Activated CD8-positive, alpha-beta T cell treated with anti-CD3 and anti-CD28 coated beads for 36 hours (primary cell): Measurements from ENCODE around the gene KMT2C. TPM values are rescaled to one million over a fixed set of nuclear protein-coding genes. Genes with fewer than 3 reads are reported as not detected.
"Not testable (repeated sequence)": the region's sequence is repeated elsewhere in the genome, so short reads cannot be mapped to it uniquely, and the experiment has no call there.

Source experiments
- ATAC-seq: fragments of 200-7000 bp; cut with Tn5 transposase; one replicate; pipeline ENCODE4 v1.10.0; 2021; ENCODE audit warnings: mild to moderate bottlenecking, moderate library complexity
- CTCF ChIA-PET: fragments of 350-600 bp; sonication (Branson Sonifier 250); formaldehyde crosslinking; loops from one replicate; lab custom pipeline; 2021; ENCODE audit warnings: antibody characterized with exemption; lab: Charles Lee
- POLR2A ChIA-PET: fragments of 350-600 bp; sonication (Branson Sonifier 250); formaldehyde crosslinking; loops from one replicate; lab custom pipeline; 2021; ENCODE audit warnings: antibody characterized with exemption; lab: Charles Lee
- DNase-seq: peaks from one replicate; pipeline ENCODE4 v3.0.0-alpha.2; 2020
- H3K27ac Mint-ChIP-seq: one replicate; pipeline ENCODE4 v1.8.0; 2021; ENCODE audit warnings: mild to moderate bottlenecking, mixed read lengths
- H3K27me3 Mint-ChIP-seq: one replicate; pipeline ENCODE4 v1.8.0; 2021; ENCODE audit warnings: mixed read lengths
- H3K36me3 Mint-ChIP-seq: one replicate; pipeline ENCODE4 v1.8.0; 2021; ENCODE audit warnings: low read depth, mixed read lengths
- H3K4me1 Mint-ChIP-seq: one replicate; pipeline ENCODE4 v1.8.0; 2021; ENCODE audit warnings: low read depth, mixed read lengths
- H3K4me3 Mint-ChIP-seq: one replicate; pipeline ENCODE4 v1.8.0; 2021; ENCODE audit warnings: mild to moderate bottlenecking, moderate library complexity, mixed read lengths
- H3K9me3 Mint-ChIP-seq: one replicate; pipeline ENCODE4 v1.8.0; 2021; ENCODE audit warnings: mixed read lengths
- intact Hi-C: fragments of 100-400 bp; cut with micrococcal nuclease; formaldehyde crosslinking; loops from one replicate; pipeline ENCODE4 v1.10.0; 2022
- total RNA-seq, 2 experiments: library from RNA; stranded (reverse); gene quantifications; one replicate each; pipeline ENCODE4 v1.2.3, GENCODE V29; 2021
- TF ChIP-seq, protein P1 (sequence below): fragments of 200-600 bp; IDR thresholded peaks from one replicate; pipeline ENCODE4 v1.8.0; 2022; ENCODE audit warnings: antibody characterized with exemption, mild to moderate bottlenecking

Gene KMT2C
- total RNA-seq, 2 experiments from 2014 or later: 48.5 to 52.8 TPM

DNA sequence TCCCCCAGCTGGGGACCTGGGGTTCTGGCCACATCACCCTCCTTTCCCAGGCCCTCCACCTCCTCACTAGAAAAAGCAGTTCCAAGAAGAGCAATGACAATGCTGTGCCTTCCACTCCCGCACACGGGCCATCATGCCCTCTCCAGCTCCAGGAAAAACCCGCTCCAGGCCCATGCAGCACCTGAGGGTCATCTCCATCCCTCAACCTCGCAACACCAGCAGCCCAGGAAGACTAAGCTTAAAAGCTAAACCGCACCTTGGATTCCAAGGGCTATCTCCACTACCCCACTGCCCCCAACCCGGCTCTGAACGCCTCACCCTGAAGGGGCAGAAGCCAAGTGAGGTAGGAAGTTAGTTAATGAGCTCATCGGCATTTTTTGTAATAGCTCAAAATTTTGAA is 173.7 kb downstream of the KMT2C start:
- intact Hi-C loops, POLR2A ChIA-PET, H3K9me3 Mint-ChIP-seq, CTCF ChIA-PET, H3K27ac Mint-ChIP-seq, DNase-seq, ATAC-seq, H3K4me1 Mint-ChIP-seq, H3K27me3 Mint-ChIP-seq, H3K4me3 Mint-ChIP-seq: not testable (repeated sequence)
- peaks cover 28% of the 10 kb centered on the region for H3K36me3 Mint-ChIP-seq

DNA sequence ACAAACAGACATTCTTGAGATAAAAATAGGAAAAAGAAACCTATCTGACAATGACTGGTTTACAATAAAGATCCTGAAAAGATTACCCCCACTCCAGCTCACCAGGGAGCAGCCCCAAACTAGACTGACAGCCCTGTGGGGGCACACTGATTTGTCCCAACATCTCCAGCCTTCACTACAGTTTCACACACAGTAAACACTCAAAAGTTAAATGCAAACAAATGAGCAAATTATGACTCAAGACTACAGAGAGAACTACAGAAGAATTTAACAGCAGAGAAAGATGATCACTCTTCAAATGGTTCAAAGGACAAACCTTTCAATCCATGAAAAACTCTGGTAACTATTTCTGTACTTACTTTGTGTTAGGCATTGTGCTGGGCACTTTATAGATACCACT is 176.2 kb downstream of the KMT2C start:
- H3K4me3 Mint-ChIP-seq, H3K4me1 Mint-ChIP-seq, CTCF ChIA-PET, H3K9me3 Mint-ChIP-seq, H3K27ac Mint-ChIP-seq, DNase-seq, ATAC-seq, H3K27me3 Mint-ChIP-seq, POLR2A ChIA-PET, intact Hi-C loops: not testable (repeated sequence)
- H3K36me3 Mint-ChIP-seq: peaks cover 29% of the 10 kb centered on the region

DNA sequence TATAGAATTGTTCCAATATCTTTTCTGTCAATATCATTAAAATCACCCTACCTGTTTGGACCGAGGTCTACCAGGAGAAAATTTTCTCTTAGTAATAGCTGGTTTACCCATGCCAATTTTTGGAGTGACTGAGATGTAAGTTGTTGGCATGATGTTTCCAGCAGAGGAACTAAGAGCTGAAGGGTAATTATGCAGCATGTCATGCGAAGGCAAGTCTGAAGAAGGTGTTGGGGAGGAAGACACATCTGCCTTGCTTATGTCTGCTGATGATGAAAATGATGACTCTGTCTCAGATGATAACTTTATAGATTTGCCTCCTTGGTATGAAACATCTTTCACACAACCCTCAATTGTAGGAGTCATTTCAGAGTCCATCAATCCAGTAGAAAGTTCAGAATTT is 188.0 kb downstream of the KMT2C start:
- H3K27me3 Mint-ChIP-seq, CTCF ChIA-PET, H3K4me3 Mint-ChIP-seq, intact Hi-C loops, ATAC-seq, POLR2A ChIA-PET, H3K9me3 Mint-ChIP-seq, H3K4me1 Mint-ChIP-seq, DNase-seq, H3K27ac Mint-ChIP-seq: not testable (repeated sequence)
- peaks cover 24% of the 10 kb centered on the region for H3K36me3 Mint-ChIP-seq

DNA sequence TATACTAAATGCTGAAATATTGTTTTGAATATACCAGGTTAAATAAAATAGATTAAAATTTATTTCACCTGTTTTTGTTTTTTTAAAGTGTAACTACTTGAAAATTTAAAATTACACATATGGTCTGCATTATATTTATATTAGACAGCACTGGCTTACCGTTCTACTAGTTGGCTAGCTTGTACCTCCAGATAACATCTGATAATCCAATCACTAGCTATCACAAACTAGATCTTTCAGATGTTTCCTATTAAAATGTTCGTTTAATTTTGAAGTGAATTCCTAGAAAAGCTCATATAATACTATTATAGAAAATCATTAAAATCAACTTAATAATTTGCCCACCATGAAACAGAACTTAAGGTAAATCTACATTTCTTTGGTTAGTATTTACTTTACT is 190.4 kb downstream of the KMT2C start:
- H3K4me3 Mint-ChIP-seq, H3K4me1 Mint-ChIP-seq, POLR2A ChIA-PET: not testable (repeated sequence)

DNA sequence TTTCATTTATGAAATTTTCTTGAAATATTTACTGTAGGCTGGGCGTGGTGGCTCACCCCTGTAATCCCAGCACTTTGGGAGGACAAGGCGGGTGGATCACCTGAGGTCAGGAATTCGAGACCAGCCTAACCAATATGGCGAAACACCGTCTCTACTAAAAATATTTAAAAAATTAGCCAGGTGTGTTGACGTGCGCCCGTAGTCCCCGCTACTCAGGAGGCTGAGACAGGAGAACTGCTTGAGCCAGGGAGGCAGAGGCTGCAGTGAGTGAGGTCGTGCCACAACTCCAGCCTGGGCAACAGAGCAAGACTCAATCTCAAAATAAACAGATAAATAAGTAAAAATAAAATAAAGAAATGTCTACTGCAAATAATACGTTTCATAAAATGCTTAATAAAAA is 192.3 kb downstream of the KMT2C start:
- CTCF ChIA-PET, ATAC-seq, H3K27me3 Mint-ChIP-seq, H3K4me3 Mint-ChIP-seq, POLR2A ChIA-PET, DNase-seq, intact Hi-C loops, H3K9me3 Mint-ChIP-seq, H3K27ac Mint-ChIP-seq: not testable (repeated sequence)
- H3K36me3 Mint-ChIP-seq: peaks cover 14% of the 10 kb centered on the region
- H3K4me1 Mint-ChIP-seq: peaks cover 11% of the 10 kb centered on the region

More for the DNA sequence above, 190.4 kb downstream of the KMT2C start:
- DNase-seq, H3K27me3 Mint-ChIP-seq, CTCF ChIA-PET, H3K9me3 Mint-ChIP-seq, H3K27ac Mint-ChIP-seq, ATAC-seq, intact Hi-C loops: not testable (repeated sequence)
- H3K36me3 Mint-ChIP-seq: peaks cover 19% of the 10 kb centered on the region

DNA sequence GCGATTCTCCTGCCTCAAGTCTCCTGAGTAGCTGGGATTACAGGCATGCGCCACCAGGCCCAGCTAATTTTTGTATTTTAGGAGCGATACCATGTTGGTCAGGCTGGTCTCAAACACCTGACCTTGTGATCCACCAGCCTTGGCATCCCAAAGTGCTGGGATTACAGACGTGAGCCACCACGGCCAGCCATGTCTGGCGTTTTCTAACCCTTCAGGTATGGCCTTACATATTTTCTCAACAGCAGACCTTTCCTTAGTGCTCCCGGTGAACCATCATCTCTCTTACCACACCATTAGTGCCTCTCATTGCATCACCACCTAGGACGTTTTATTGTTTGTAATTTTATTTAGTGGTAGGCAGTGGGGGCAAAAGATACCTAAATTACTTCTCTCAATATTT is 194.5 kb downstream of the KMT2C start:
- H3K4me1 Mint-ChIP-seq: peaks cover 11% of the 10 kb centered on the region
- DNase-seq, H3K27ac Mint-ChIP-seq, ATAC-seq, H3K9me3 Mint-ChIP-seq, intact Hi-C loops, CTCF ChIA-PET, H3K4me3 Mint-ChIP-seq, POLR2A ChIA-PET, H3K27me3 Mint-ChIP-seq, H3K36me3 Mint-ChIP-seq: not testable (repeated sequence)

DNA sequence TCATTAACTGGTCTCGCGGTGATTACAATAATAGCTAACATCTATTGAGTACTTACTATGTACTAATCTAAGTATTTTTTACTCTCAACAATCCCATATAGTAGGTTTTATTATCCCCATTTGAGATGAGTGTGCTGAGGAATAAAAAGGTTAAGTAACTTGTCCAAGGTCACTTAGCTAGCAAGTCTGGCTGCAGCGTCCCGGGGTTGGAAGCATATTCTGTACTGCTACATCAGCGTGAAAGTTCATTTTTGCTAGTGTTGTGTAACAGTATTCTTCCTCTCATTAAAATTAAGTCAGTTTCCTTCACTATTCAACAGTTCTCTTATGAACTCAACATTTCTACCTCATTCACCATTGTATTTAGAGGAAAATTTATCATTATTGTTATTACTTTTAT is 199.5 kb downstream of the KMT2C start:
- ATAC-seq, H3K27ac Mint-ChIP-seq, H3K4me1 Mint-ChIP-seq, DNase-seq, H3K36me3 Mint-ChIP-seq, H3K4me3 Mint-ChIP-seq, POLR2A ChIA-PET, CTCF ChIA-PET, H3K9me3 Mint-ChIP-seq, intact Hi-C loops, H3K27me3 Mint-ChIP-seq: not testable (repeated sequence)

DNA sequence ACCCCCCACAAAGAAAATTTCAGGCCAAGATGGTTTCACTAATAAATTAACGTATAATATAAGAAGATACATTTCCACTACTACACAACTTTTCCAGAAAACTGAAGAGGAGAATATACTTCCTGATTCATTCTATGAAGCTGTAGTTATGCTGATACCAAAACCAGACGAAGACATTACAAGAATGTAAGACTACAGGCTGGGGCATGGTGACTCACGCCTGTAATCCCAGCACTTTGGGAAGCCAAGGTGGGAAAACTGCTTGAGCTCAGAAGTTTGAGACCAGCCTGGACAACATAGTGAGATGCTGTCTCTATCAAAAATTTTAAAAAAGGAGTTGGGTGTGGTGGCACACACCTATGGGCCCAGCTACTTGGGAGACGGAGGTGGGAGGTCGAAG is 201.4 kb downstream of the KMT2C start:
- H3K36me3 Mint-ChIP-seq, CTCF ChIA-PET, intact Hi-C loops: not testable (repeated sequence)

DNA sequence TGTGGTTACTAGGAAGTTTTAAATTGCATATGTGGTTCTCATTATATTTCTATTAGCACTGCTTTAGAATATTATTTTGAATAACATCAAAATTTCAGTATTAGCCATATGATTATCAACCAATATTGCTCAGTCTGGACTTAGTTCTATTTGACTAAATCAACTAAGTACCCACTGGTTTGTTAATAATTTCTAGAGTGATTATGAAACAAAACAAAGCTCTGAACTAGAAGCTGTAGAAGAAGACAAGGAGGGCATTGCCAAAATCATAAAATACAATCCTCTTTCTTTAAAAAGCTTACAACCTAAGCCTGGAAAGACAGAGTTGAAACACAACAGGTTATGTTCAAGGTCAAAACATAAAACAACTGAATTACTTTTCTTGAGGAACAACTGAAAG is 204.7 kb downstream of the KMT2C start:
- TF ChIP-seq, protein P1, sequence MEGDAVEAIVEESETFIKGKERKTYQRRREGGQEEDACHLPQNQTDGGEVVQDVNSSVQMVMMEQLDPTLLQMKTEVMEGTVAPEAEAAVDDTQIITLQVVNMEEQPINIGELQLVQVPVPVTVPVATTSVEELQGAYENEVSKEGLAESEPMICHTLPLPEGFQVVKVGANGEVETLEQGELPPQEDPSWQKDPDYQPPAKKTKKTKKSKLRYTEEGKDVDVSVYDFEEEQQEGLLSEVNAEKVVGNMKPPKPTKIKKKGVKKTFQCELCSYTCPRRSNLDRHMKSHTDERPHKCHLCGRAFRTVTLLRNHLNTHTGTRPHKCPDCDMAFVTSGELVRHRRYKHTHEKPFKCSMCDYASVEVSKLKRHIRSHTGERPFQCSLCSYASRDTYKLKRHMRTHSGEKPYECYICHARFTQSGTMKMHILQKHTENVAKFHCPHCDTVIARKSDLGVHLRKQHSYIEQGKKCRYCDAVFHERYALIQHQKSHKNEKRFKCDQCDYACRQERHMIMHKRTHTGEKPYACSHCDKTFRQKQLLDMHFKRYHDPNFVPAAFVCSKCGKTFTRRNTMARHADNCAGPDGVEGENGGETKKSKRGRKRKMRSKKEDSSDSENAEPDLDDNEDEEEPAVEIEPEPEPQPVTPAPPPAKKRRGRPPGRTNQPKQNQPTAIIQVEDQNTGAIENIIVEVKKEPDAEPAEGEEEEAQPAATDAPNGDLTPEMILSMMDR: no peak
- H3K27ac Mint-ChIP-seq: no peak overlapping the region
- CTCF ChIA-PET: no interaction called here
- H3K36me3 Mint-ChIP-seq: peaks cover 13% of the 10 kb centered on the region
- intact Hi-C loops: no loop called here
- ATAC-seq (no peak), DNase-seq (no peak)
- no peak overlapping the region for H3K4me3 Mint-ChIP-seq
- no peaks in the 10 kb centered on the region for H3K27me3 Mint-ChIP-seq
- H3K9me3 Mint-ChIP-seq: no peaks in the 10 kb centered on the region
- no peaks in the 10 kb centered on the region for H3K4me1 Mint-ChIP-seq
- POLR2A ChIA-PET: no interaction called here

More for the DNA sequence above, 201.4 kb downstream of the KMT2C start:
- POLR2A ChIA-PET, H3K9me3 Mint-ChIP-seq, ATAC-seq, DNase-seq, H3K27ac Mint-ChIP-seq, H3K4me3 Mint-ChIP-seq, H3K27me3 Mint-ChIP-seq, H3K4me1 Mint-ChIP-seq: not testable (repeated sequence)

DNA sequence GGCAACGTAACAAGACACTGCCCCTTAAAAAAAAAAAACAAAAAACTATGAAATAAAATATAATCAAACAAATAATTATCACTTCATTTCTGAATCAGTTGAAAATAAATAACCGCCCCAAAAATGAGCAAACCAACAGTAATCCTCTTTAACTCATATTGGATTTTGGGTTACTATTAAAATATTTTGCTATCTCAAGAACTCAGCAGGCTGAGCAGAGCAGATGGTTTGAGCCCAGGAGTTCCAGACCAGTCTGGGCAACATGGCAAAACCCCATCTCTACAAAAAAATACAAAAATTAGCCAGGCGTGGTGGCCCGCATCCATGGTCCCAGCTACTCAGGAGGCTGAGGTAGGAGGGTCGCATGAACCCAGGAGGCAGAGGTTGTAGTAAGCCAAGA is 216.2 kb downstream of the KMT2C start:
- POLR2A ChIA-PET, ATAC-seq, DNase-seq, H3K4me1 Mint-ChIP-seq, H3K4me3 Mint-ChIP-seq, intact Hi-C loops, H3K27ac Mint-ChIP-seq, CTCF ChIA-PET, H3K27me3 Mint-ChIP-seq, H3K9me3 Mint-ChIP-seq: not testable (repeated sequence)
- H3K36me3 Mint-ChIP-seq: peaks cover 20% of the 10 kb centered on the region

DNA sequence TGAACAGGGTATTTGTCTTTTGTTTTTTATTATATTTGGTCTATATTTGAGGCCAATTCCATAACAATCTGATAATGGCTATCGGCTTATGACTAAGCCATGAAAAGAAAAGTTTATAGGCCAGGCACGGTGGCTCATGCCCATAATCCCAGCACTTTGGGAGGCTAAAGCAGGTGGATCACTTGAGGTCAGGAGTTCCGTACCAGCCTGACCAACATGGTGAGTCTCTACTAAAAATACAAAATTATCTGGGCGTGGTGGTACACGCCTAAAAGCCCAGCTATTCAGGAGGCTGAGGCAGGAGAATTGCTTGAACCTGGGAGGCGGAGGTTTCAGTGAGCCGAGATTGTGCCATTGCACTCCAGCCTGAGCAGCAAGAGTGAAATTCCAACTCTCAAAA is 227.0 kb downstream of the KMT2C start:
- H3K36me3 Mint-ChIP-seq: peaks cover 20% of the 10 kb centered on the region
- H3K4me1 Mint-ChIP-seq, H3K4me3 Mint-ChIP-seq, POLR2A ChIA-PET, intact Hi-C loops, H3K27ac Mint-ChIP-seq, CTCF ChIA-PET, DNase-seq, H3K27me3 Mint-ChIP-seq, ATAC-seq, H3K9me3 Mint-ChIP-seq: not testable (repeated sequence)

DNA sequence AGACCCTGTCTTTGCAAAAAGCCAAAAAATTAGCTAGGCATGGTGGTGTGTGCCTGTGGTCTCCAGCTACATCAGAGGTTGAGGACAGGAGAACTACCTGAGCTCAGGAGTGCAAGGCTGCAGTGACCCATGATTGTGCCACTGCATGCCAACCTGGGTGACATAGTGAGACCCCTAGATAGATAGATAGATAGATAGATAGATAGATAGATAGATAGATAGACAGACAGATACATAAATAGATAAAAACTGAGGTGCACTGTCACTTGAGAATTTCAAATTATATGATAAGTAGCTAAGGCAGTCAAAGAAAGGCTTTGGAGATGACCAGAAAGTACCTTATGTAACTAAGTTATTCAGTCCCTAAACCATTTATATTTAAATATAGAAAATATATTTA is 231.4 kb downstream of the KMT2C start:
- POLR2A ChIA-PET, H3K9me3 Mint-ChIP-seq: not testable (repeated sequence)
- CTCF ChIA-PET: interaction anchor here (0.7 to 1.2 kb wide), 2 partner anchors 10 to 270 kb away, joined by 3 read pairs; no protein-coding TSS in a partner anchor

More for the DNA sequence above, 231.4 kb downstream of the KMT2C start:
- DNase-seq, H3K4me3 Mint-ChIP-seq, H3K4me1 Mint-ChIP-seq, H3K27me3 Mint-ChIP-seq, H3K27ac Mint-ChIP-seq, intact Hi-C loops, ATAC-seq: not testable (repeated sequence)
- peaks cover 12% of the 10 kb centered on the region for H3K36me3 Mint-ChIP-seq
